IPS-18a (cell line): ENCODE data around the gene THAP8.

Experiments used
- H3K27ac ChIP-seq: one replicate; pipeline ENCODE4 v1.5.1; 2013; ENCODE audit warnings: low read length
- H3K27me3 ChIP-seq: one replicate; pipeline ENCODE4 v1.6.1; 2013; ENCODE audit warnings: mild to moderate bottlenecking, low read length; ENCODE audit not compliant: control insufficient read depth, insufficient read depth
- H3K36me3 ChIP-seq: one replicate; pipeline ENCODE4 v1.6.1; 2013; ENCODE audit warnings: low read depth, low read length; ENCODE audit not compliant: control insufficient read depth
- H3K4me1 ChIP-seq: one replicate; pipeline ENCODE4 v1.6.1; 2013; ENCODE audit warnings: low read depth, low read length; ENCODE audit not compliant: control insufficient read depth
- H3K4me3 ChIP-seq: one replicate; pipeline ENCODE4 v1.5.1; 2013; ENCODE audit warnings: low read length
- H3K9ac ChIP-seq: one replicate; pipeline ENCODE4 v1.6.1; 2013; ENCODE audit warnings: mild to moderate bottlenecking, low read length, moderate library complexity
- H3K9me3 ChIP-seq: one replicate; pipeline ENCODE4 v1.6.1; 2013; ENCODE audit warnings: low read depth, low read length; ENCODE audit not compliant: control insufficient read depth

The THAP8 gene

GRCh38 chr19:35996777-35997176 lies 57.3 kb downstream of the THAP8 start:
- no peak overlapping the region for H3K4me3 ChIP-seq
- H3K27ac ChIP-seq = no peak overlapping the region
- no peaks in the 10 kb centered on the region for H3K27me3 ChIP-seq
- H3K4me1 ChIP-seq = no peaks in the 10 kb centered on the region
- H3K36me3 ChIP-seq = no peaks in the 10 kb centered on the region
- no peaks in the 10 kb centered on the region for H3K9me3 ChIP-seq
- no peak overlapping the region for H3K9ac ChIP-seq

- H3K4me3 ChIP-seq = peak within 1 kb of the TSS; percentile 86
- peak within 1 kb of the TSS; percentile 39 for H3K9ac ChIP-seq
- H3K36me3 ChIP-seq = no peaks in the 10 kb centered on the region
- H3K9me3 ChIP-seq = no peaks in the 10 kb centered on the region
- no peaks in the 10 kb centered on the region for H3K4me1 ChIP-seq
- no peak within 1 kb of the TSS for H3K27ac ChIP-seq
- no peaks in the 10 kb centered on the region for H3K27me3 ChIP-seq
Observed at GRCh38 chr19:35995048-35995993, 58.8 kb downstream of the THAP8 start, which contains the start of gene SDHAF1. SDHAF1 (plus strand) TSS chr19:35995188; CDS start chr19:35995275, 87 bp downstream.

GRCh38 chr19:35993923-35994598 lies 60.0 kb downstream of the THAP8 start:
- H3K4me3 ChIP-seq = no peak overlapping the region
- H3K4me1 ChIP-seq = no peaks in the 10 kb centered on the region
- H3K27ac ChIP-seq = no peak overlapping the region
- no peaks in the 10 kb centered on the region for H3K36me3 ChIP-seq
- H3K9ac ChIP-seq = no peak overlapping the region
- H3K27me3 ChIP-seq = no peaks in the 10 kb centered on the region
- no peaks in the 10 kb centered on the region for H3K9me3 ChIP-seq

GRCh38 chr19:35992907-35993765 lies 60.9 kb downstream of the THAP8 start:
- H3K27me3 ChIP-seq = no peaks in the 10 kb centered on the region
- no peak overlapping the region for H3K9ac ChIP-seq
- H3K4me3 ChIP-seq = no peak overlapping the region
- H3K4me1 ChIP-seq = no peaks in the 10 kb centered on the region
- no peak overlapping the region for H3K27ac ChIP-seq
- no peaks in the 10 kb centered on the region for H3K9me3 ChIP-seq
- H3K36me3 ChIP-seq = no peaks in the 10 kb centered on the region

- Histone ChIP-seq H3K9ac (no peak overlapping the region), H3K9me3 (no peaks in the 10 kb centered on the region), H3K36me3 (no peaks in the 10 kb centered on the region), H3K27me3 (peaks cover under 1% of the 10 kb centered on the region), H3K4me3 (no peak overlapping the region), H3K4me1 (no peaks in the 10 kb centered on the region), H3K27ac (no peak overlapping the region)
Observed at GRCh38 chr19:35991731-35992450, 62.2 kb downstream of the THAP8 start.

GRCh38 chr19:35990771-35991730 lies 63.0 kb downstream of the THAP8 start:
- no peaks in the 10 kb centered on the region for H3K9me3 ChIP-seq
- no peak overlapping the region for H3K9ac ChIP-seq
- H3K4me3 ChIP-seq = no peak overlapping the region
- no peak overlapping the region for H3K27ac ChIP-seq
- no peaks in the 10 kb centered on the region for H3K4me1 ChIP-seq
- H3K36me3 ChIP-seq = no peaks in the 10 kb centered on the region
- peaks cover 9% of the 10 kb centered on the region for H3K27me3 ChIP-seq

GRCh38 chr19:35990156-35990555 lies 63.9 kb downstream of the THAP8 start:
- H3K27ac ChIP-seq = no peak overlapping the region
- peaks cover 12% of the 10 kb centered on the region for H3K27me3 ChIP-seq
- H3K4me1 ChIP-seq = no peaks in the 10 kb centered on the region

GRCh38 chr19:35988824-35989223 lies 65.3 kb downstream of the THAP8 start:
- Histone ChIP-seq H3K4me1 (no peaks in the 10 kb centered on the region), H3K4me3 (no peak overlapping the region), H3K27me3 (peaks cover 15% of the 10 kb centered on the region), H3K36me3 (no peaks in the 10 kb centered on the region), H3K9ac (no peak overlapping the region), H3K9me3 (no peaks in the 10 kb centered on the region), H3K27ac (no peak overlapping the region)

More at GRCh38 chr19:35990156-35990555, 63.9 kb downstream of the THAP8 start:
- Histone ChIP-seq H3K9me3 (no peaks in the 10 kb centered on the region), H3K36me3 (no peaks in the 10 kb centered on the region), H3K4me3 (no peak overlapping the region), H3K9ac (no peak overlapping the region)

- no peak overlapping the region for H3K9ac ChIP-seq
- no peaks in the 10 kb centered on the region for H3K9me3 ChIP-seq
- no peak overlapping the region for H3K27ac ChIP-seq
- no peak overlapping the region for H3K4me3 ChIP-seq
- peaks cover 17% of the 10 kb centered on the region for H3K27me3 ChIP-seq
- no peaks in the 10 kb centered on the region for H3K4me1 ChIP-seq
- H3K36me3 ChIP-seq = no peaks in the 10 kb centered on the region
Observed at GRCh38 chr19:35987571-35987896, 66.6 kb downstream of the THAP8 start.
